Stimulated activated CD4-positive, alpha-beta T cell treated with anti-CD3 and anti-CD28 coated beads, Interleukin-12 subunit alpha, Interleukin-12 subunit beta, amount 100 ng/mL, for 24 hours (primary cell): ENCODE measurements around the gene AP3D1.
"Not testable (repeated sequence)": the region's sequence is repeated elsewhere in the genome, so short reads cannot be mapped to it uniquely, and the experiment has no call there.

Experiments used
- DNase-seq, 2 experiments: peaks; one replicate each; pipeline ENCODE4 v3.0.0-alpha.2; 2020; ENCODE audit warnings: low read depth in 2 of 2

Gene AP3D1

GRCh38 chr19:2150794-2151338, 500 bp downstream of the AP3D1 start:
- no peak for DNase-seq

DNA sequence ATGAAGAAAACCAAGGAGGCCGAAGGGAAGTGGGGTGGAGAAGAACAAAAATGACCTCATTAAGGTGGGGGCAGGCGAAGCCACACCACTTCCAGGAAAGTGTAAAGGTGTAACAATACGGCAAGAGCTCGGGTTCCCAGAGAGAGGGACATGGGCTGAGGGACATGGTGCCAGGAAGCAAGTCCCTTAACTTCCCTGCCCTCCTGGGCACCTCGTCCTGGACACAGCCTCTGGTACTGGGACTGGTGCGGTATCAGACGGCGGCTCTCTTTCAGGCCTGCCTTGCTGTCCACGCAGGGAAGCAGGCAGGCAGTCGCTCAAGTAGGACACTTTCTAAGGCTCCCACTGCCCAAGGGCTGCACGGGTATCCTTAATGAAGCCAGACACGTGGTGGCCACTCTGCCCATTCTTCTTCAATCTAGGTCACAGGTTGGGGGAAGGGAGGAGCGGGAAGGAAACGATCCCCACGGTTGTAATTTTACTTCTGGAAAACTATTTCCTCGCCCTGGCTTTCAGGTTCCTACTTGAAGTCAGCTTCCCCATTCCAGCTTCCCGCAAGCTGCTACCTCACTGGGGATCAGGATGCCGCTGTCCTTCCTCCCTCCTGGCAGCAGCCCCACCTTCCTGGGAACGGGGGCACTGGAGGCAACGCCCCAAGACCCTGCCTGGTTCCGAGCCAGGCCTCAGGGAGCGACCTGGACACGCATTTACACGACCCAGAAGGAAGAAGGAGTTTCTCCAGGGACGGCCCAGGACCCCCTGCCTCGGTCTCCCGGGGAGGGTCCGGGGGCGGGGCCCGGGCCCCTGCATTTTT, 1.2 kb downstream of the AP3D1 start:
- no peak for DNase-seq

- no peak for DNase-seq
These were observed 2.8 kb downstream of the AP3D1 start for GRCh38 chr19:2148482-2149135.

DNA sequence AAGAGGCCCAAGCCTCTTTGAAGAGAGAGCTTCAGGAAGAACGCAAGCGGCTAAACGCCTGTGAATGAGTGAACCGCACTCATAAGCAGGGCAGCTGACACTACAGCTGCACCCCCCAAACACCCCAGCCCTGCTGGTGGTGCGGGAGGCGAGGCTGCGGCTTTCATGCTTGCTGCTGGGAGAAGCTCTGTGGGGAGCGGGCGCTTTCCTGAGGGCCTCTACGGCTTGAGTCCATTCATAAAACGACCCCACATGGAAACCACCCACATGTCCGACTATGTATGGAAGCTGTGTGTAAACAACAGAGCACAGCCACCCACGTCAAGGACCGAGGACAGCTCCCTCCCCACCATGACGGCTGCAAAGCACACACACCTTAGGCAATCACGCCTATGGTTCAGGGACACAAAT, 5.5 kb downstream of the AP3D1 start:
- no peak for DNase-seq

GRCh38 chr19:2144190-2144589, 7.2 kb downstream of the AP3D1 start:
- DNase-seq = no peak

DNA sequence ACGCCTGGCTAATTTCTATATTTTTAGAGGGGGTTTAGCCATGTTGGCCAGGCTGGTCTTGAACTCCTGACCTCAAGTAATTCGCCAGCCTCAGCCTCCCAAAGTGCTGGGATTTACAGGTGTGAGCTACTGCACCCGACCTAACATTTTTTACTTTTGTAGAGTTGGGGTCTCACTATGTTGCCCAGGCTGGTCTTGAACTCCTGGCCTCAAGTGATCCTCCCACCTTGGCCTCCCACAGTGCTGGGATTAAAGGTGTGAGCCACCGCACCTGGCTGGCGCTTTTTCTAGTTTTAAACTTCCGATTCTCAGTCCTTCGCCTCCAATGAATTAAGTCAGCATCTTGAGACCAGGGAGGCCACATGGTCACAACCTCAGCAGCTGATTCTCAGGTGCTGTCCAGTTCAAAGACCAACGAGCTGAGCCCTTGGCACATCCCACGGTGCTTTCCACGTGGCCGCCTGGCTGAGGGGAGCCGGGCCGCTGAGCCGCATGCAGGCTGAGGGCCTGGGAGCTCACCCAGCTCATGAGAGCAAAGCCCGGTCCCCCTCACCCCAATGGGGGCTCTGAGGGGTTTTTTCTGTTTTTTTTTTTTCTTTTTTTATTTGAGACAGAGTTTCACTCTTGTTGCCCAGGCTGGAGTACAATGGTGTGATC, 9.1 kb downstream of the AP3D1 start:
- DNase-seq = no peak

DNA sequence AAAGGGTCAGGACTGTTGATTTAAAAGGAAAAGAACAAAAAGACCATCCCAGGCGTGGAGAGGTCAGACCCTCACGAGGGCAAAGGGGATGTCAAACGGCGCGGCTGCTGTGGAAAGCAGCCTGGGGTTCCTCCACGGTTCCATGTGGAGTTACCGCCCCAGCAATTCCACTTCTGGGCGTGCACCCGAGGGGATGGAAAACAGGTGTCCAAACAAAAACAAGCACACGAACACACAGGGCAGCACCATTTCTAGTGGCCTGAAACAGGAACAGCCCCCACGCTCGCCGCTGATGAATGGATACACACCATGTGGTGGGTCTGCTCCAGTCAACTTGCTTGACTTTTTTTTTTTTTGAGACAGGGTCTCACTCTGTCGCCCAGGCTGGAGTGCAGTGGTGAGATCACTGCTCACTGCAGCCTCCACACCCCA, 11.2 kb downstream of the AP3D1 start:
- DNase-seq = no peak

DNA sequence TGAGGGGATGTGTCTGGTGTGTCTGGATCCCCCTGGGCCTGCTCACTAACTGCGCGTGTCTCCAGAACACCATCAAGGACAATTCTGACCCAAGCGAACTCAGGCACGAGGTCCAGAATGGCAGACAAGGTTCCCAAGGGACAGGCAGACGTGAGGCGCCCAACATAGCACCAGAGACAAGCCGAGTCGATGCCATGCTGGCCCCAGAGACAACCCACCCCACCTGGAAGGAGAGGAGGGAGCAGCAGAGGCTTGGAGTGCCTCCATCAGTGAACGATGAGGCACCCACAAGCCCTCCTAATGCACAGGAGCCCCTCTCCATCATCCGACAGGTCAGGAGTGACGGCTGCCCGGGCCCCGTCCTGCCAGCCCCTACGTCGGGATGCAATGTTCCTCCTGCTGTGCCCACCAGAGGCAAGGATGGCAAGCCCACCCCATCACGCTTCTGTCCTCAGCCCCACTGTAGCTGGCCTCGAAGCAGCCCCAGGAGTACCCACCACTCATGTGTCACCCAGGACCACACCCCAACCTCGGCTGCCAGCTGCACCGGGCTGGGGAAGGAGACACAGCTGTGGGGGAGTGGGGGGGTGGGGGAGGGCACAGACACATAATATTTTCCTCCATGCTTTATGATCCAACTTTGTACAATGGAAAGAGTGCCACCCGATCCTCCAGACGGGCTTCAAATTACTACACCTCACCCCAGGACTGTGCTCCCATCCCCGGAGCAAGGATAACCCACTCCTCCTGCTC, 11.8 kb downstream of the AP3D1 start:
- DNase-seq = no peak

DNA sequence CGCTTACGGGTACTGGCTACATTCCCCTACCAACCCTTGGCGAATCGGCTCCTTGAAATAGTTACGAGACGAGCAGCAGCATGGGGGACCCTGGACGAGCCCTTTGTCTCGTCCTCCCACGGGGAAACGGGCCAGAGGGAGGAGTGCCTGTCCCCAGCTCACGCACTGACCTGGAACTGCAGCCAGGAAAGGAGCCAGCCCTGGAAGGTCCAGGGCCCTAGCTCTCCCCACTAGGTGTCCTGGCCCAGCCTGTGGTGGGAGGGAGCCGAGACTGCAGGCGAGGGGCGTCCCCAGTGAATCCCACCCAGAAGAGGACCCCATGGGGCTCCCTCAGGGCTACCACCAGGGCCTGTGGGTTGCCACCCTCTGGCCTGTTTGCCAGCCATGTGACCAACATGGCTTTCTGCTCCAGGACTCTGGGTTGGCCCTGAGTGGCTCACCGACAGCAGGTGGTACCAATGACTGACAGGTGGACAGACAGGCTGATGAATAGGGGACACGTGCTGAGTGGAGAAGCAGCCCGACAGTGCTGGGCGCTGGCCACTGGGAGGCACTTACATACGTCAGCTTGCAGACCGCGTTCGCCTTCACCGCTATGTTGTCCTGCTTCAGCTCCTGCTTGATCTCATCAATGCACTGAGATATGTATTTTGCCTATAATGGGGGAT, 13.2 kb downstream of the AP3D1 start:
- DNase-seq = no peak

DNA sequence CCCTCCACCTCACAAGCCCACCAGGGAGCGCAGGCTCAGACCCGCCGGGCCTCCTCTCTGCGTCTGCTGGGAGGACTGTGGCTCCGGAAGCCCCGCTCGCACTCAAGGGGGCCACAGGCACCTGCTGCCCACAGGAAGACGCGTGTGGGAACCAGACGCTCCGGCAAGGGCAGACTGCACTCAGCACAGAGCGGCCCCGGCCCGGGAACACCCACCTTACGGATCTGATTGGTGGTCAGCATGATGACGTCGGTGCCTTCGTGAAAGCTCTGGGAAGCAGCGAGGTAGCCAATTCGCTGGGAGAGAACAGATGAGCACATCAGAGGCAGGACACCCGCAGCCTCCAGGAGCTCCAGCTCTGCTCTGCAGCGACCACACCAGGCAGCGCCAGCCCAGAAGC, 14.6 kb downstream of the AP3D1 start:
- no peak for DNase-seq

GRCh38 chr19:2135474-2136402, 15.6 kb downstream of the AP3D1 start:
- no peak for DNase-seq

DNA sequence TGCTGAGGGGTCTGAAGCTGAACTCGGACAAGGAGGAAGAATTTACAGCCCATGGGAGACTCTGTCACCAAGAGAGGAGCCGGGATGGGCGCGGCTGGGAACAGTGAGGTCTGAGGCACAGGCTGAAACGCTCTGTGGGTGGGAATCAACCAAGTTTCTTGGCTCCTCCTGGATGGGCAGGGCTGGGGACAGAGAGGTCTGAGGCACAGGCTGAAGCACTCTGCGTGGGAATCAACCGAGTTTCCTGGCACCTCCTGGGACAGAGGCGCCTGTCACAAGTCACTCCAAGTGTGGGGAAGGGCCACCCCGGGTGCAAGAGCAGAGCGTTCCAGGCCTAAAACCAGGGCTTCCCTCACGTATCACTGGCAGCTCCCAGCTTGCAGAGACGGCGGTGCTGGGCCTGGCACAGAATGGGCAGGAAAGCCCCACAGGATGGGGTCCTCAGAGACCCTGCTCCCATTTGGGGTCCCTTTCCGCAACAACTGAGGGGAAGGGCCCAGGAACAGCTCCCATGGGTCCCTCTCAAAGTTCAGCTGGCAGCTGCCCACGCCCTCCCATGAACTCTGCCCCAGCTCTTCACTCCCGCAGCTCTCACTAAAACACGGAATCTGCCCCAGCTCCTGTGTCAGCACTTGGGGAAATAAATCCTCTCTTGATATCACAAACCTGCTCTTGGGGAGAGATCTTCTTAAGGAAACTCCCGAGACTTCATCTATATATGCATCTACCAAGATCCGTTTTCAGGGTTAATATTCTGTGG, 18.5 kb downstream of the AP3D1 start:
- no peak for DNase-seq

- DNase-seq = no peak
These were observed 19.2 kb downstream of the AP3D1 start for GRCh38 chr19:2132191-2132590.

DNA sequence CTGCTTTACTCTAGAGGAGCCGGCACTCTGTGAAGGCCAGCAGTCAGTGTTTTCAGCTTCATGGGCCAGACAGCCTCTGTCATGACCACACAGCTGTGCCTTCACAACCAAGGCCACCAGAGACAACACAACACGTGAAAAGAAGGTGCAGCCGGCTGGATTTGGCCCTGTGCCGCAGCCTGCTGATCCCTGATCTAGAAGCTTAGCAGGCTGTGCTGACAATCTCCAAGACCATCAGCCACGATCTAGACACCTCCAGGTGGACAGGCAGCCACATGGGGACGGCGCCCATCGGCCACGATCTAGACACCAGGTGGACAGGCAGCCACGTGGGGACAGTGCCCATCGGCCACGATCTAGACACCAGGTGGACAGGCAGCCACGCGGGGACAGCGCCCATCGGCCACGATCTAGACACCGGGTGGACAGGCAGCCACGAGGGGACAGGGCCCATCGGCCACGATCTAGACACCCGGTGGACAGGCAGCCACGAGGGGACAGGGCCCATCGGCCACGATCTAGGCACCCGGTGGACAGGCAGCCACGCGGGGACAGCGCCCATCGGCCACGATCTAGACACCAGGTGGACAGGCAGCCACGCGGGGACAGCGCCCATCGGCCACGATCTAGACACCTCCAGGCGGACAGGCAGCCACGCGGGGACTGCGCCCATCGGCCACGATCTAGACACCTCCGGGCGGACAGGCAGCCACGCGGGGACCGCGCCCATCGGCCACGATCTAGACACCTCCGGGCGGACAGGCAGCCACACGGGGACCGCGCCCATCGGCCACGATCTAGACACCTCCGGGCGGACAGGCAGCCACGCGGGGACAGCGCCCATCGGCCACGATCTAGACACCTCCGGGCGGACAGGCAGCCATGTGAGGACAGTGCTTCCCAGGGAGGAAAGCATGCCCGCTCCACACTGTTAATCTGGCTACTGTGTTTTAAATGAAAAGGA, 20.1 kb downstream of the AP3D1 start:
- not testable (repeated sequence) for DNase-seq

GRCh38 chr19:2129892-2130770, 21.2 kb downstream of the AP3D1 start:
- DNase-seq = no peak

DNA sequence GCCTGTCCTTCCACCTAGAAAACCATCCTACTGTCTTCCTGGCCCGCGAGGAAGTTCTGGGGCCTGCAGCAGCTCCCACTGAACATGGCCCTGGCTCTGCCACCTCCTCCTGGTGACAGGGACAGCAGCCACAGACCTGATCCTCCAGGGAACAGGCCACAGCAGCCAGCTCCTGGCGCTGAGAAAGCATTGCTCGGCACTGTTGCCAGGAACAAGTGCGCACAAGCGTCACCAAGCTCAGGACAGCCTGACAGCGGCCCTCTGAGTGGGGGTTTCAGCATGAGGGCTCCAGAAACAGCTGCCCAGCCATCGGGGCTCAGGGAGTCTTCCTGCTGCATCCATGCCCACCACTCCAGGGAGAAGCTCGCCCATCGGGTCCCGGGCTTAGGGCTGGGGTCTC, 21.9 kb downstream of the AP3D1 start:
- no peak for DNase-seq

- DNase-seq = no peak
These were observed 22.3 kb downstream of the AP3D1 start for GRCh38 chr19:2129022-2129421.
